ENCODE measurements around the gene ZNF687.

The ZNF687 gene, protein sequence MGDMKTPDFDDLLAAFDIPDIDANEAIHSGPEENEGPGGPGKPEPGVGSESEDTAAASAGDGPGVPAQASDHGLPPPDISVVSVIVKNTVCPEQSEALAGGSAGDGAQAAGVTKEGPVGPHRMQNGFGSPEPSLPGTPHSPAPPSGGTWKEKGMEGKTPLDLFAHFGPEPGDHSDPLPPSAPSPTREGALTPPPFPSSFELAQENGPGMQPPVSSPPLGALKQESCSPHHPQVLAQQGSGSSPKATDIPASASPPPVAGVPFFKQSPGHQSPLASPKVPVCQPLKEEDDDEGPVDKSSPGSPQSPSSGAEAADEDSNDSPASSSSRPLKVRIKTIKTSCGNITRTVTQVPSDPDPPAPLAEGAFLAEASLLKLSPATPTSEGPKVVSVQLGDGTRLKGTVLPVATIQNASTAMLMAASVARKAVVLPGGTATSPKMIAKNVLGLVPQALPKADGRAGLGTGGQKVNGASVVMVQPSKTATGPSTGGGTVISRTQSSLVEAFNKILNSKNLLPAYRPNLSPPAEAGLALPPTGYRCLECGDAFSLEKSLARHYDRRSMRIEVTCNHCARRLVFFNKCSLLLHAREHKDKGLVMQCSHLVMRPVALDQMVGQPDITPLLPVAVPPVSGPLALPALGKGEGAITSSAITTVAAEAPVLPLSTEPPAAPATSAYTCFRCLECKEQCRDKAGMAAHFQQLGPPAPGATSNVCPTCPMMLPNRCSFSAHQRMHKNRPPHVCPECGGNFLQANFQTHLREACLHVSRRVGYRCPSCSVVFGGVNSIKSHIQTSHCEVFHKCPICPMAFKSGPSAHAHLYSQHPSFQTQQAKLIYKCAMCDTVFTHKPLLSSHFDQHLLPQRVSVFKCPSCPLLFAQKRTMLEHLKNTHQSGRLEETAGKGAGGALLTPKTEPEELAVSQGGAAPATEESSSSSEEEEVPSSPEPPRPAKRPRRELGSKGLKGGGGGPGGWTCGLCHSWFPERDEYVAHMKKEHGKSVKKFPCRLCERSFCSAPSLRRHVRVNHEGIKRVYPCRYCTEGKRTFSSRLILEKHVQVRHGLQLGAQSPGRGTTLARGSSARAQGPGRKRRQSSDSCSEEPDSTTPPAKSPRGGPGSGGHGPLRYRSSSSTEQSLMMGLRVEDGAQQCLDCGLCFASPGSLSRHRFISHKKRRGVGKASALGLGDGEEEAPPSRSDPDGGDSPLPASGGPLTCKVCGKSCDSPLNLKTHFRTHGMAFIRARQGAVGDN

DNA sequence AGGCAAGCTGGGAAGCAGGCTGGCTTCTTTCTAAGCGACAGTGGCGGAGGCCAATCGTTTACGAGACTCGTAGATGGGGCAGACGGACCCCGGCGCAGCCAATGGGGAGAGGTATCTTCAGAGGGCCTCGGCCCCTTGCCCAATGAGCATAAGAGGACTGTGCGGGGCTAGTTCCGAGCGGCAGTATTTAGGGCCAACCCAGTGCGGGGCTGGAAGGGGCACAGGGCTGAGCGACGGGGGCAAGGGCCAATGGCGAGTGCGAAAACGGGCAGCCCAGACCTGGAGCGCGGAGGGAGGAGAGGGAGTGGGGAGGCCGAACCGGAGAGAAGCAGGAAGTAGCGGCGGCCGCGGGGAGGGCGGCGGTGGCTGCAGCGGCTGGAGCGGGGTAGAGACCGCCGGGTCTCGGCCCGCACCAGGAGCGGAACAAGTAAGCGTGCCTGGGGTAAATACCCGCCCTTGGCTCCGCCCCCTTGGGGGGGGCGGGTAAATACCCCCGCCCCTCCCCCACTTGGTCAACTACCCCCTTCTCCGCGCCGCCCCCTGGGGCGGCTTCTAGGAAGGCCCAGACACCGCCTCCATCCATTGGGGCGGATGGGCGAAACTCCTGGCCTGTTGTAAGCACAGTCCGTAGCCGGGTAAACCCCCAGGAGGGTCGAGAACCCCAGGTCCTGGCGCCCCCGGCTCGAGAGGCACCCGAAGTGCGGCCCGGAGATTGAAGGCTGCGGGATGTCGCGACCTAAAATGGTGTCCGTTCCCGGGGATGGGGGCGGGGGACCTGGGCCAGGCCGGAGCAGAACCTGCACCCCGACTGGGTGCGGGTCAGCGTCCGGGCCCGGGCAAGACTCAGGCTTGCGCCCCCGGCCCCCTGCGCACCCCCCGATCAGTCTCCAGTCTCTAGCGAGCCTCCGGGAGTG is at the start of gene ZNF687:
Gene ZNF687, plus strand, starts transcription at position 331 of the 914 bp plus-strand sequence. CDS start 3,993 bp downstream, outside the sequence.
- Histone ChIP-seq H3K36me3 (ENCODE audit: control insufficient read depth, insufficient read depth, low read length) (peaks cover 3% of the 10 kb centered on the region), H3K27ac (ENCODE audit: low read depth, low read length) (peak within 1 kb of the TSS; percentile 100), H3K27me3 (ENCODE audit: control insufficient read depth, insufficient read depth, low read length) (no peaks in the 10 kb centered on the region), H3K9ac (ENCODE audit: low read length) (peak within 1 kb of the TSS; percentile 95), H3K4me3 (ENCODE audit: low read length) (peak within 1 kb of the TSS; percentile 88), H3K4me1 (ENCODE audit: control insufficient read depth, insufficient read depth, low read length) (no peaks in the 10 kb centered on the region)

- H3K4me1 ChIP-seq (ENCODE audit: control insufficient read depth, insufficient read depth, low read length), result no peaks in the 10 kb centered on the region
- peaks cover 65% of the 10 kb centered on the region for H3K36me3 ChIP-seq (ENCODE audit: control insufficient read depth, insufficient read depth, low read length)
- no peak overlapping the region for H3K9ac ChIP-seq (ENCODE audit: low read length)
- no peak overlapping the region for H3K4me3 ChIP-seq (ENCODE audit: low read length)
- no peaks in the 10 kb centered on the region for H3K27me3 ChIP-seq (ENCODE audit: control insufficient read depth, insufficient read depth, low read length)
- H3K27ac ChIP-seq (ENCODE audit: low read depth, low read length), result no peak overlapping the region
Observed at GRCh38 chr1:151235235-151235634, 46.9 kb upstream of the ZNF687 start.

GRCh38 chr1:151237678-151238466 is 44.2 kb upstream of the ZNF687 start:
- Histone ChIP-seq H3K27me3 (ENCODE audit: control insufficient read depth, insufficient read depth, low read length) (no peaks in the 10 kb centered on the region), H3K36me3 (ENCODE audit: control insufficient read depth, insufficient read depth, low read length) (peaks cover 57% of the 10 kb centered on the region), H3K27ac (ENCODE audit: low read depth, low read length) (no peak overlapping the region)

DNA sequence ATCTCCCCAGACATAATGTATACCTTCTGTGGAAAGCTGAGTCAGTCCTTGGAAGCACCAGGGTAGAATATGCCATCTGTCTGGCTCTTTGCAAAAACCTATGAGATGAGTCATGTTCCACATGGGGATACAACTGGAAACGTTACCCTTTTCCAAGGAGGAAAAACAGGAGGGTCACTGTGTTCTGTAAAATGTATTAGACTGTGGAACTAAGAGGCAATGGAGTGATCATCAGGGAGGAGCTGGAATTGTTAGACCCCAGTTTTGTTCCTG is 43.7 kb upstream of the ZNF687 start:
- Histone ChIP-seq H3K27ac (ENCODE audit: low read depth, low read length) (no peak overlapping the region), H3K4me3 (ENCODE audit: low read length) (no peak overlapping the region), H3K4me1 (ENCODE audit: control insufficient read depth, insufficient read depth, low read length) (no peaks in the 10 kb centered on the region), H3K27me3 (ENCODE audit: control insufficient read depth, insufficient read depth, low read length) (no peaks in the 10 kb centered on the region), H3K36me3 (ENCODE audit: control insufficient read depth, insufficient read depth, low read length) (peaks cover 62% of the 10 kb centered on the region), H3K9ac (ENCODE audit: low read length) (no peak overlapping the region)

More at GRCh38 chr1:151237678-151238466, 44.2 kb upstream of the ZNF687 start:
- Histone ChIP-seq H3K4me1 (ENCODE audit: control insufficient read depth, insufficient read depth, low read length) (no peaks in the 10 kb centered on the region), H3K9ac (ENCODE audit: low read length) (no peak overlapping the region), H3K4me3 (ENCODE audit: low read length) (no peak overlapping the region)

DNA sequence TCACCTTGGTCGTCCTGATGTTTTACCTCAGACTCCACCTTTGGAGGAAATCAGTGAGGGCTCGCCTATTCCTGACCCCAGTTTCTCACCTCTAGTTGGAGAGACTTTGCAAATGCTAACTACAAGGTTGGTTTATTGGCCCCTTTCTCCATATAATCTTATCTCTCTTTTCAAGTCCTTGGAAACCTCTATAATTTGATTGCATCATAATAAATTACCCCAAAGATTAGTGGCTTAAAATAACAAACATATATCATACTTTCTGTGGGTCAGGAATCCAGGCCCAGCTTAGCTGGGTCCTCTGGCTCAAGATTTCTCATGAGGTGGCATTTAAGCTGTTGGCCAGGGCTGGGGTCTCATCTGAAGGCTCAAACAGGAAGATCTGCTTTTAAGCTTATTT is 39.7 kb upstream of the ZNF687 start:
- Histone ChIP-seq H3K4me3 (ENCODE audit: low read length) (no peak overlapping the region), H3K36me3 (ENCODE audit: control insufficient read depth, insufficient read depth, low read length) (peaks cover 56% of the 10 kb centered on the region), H3K27ac (ENCODE audit: low read depth, low read length) (peak overlapping the region; percentile 25), H3K4me1 (ENCODE audit: control insufficient read depth, insufficient read depth, low read length) (no peaks in the 10 kb centered on the region), H3K27me3 (ENCODE audit: control insufficient read depth, insufficient read depth, low read length) (no peaks in the 10 kb centered on the region), H3K9ac (ENCODE audit: low read length) (no peak overlapping the region)

- Histone ChIP-seq H3K27ac (ENCODE audit: low read depth, low read length) (no peak overlapping the region), H3K36me3 (ENCODE audit: control insufficient read depth, insufficient read depth, low read length) (peaks cover 49% of the 10 kb centered on the region), H3K4me3 (ENCODE audit: low read length) (no peak overlapping the region), H3K4me1 (ENCODE audit: control insufficient read depth, insufficient read depth, low read length) (no peaks in the 10 kb centered on the region), H3K27me3 (ENCODE audit: control insufficient read depth, insufficient read depth, low read length) (no peaks in the 10 kb centered on the region), H3K9ac (ENCODE audit: low read length) (no peak overlapping the region)
Observed at GRCh38 chr1:151243683-151244216, 38.3 kb upstream of the ZNF687 start.

DNA sequence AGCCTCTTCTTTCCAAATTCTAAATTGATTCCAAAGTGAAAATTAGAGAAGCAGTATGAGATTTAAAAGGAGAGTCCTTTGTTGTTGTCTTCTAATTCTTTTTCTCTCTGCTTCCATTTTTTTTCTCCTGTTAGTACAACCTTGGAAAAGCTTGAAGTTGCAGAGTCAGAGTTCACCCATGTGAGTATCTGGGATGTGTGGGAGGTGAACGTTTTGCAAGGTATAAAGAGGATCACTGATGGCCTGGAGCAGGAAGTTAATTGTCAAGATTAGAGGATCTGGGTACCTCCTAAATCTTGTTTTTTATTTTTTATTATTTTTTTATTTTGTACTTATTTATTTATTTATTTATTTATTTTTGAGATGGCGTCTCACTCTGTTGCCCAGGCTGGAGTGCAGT is 35.3 kb upstream of the ZNF687 start:
- H3K4me3 ChIP-seq (ENCODE audit: low read length), result no peak overlapping the region
- H3K9ac ChIP-seq (ENCODE audit: low read length), result no peak overlapping the region
- H3K36me3 ChIP-seq (ENCODE audit: control insufficient read depth, insufficient read depth, low read length), result peaks cover 34% of the 10 kb centered on the region
- H3K4me1 ChIP-seq (ENCODE audit: control insufficient read depth, insufficient read depth, low read length), result no peaks in the 10 kb centered on the region
- H3K27ac ChIP-seq (ENCODE audit: low read depth, low read length), result no peak overlapping the region
- no peaks in the 10 kb centered on the region for H3K27me3 ChIP-seq (ENCODE audit: control insufficient read depth, insufficient read depth, low read length)

GRCh38 chr1:151251656-151252470 is 30.2 kb upstream of the ZNF687 start:
- no peak overlapping the region for H3K27ac ChIP-seq (ENCODE audit: low read depth, low read length)
- H3K9ac ChIP-seq (ENCODE audit: low read length), result no peak overlapping the region
- peaks cover 5% of the 10 kb centered on the region for H3K36me3 ChIP-seq (ENCODE audit: control insufficient read depth, insufficient read depth, low read length)
- no peaks in the 10 kb centered on the region for H3K27me3 ChIP-seq (ENCODE audit: control insufficient read depth, insufficient read depth, low read length)
- peaks cover 4% of the 10 kb centered on the region for H3K4me1 ChIP-seq (ENCODE audit: control insufficient read depth, insufficient read depth, low read length)
- no peak overlapping the region for H3K4me3 ChIP-seq (ENCODE audit: low read length)

- Histone ChIP-seq H3K36me3 (ENCODE audit: control insufficient read depth, insufficient read depth, low read length) (no peaks in the 10 kb centered on the region), H3K4me1 (ENCODE audit: control insufficient read depth, insufficient read depth, low read length) (peaks cover 4% of the 10 kb centered on the region), H3K27me3 (ENCODE audit: control insufficient read depth, insufficient read depth, low read length) (no peaks in the 10 kb centered on the region), H3K4me3 (ENCODE audit: low read length) (peak within 1 kb of the TSS; percentile 82), H3K27ac (ENCODE audit: low read depth, low read length) (peak within 1 kb of the TSS; percentile 80), H3K9ac (ENCODE audit: low read length) (peak within 1 kb of the TSS; percentile 80)
Observed at GRCh38 chr1:151254217-151255213, 27.6 kb upstream of the ZNF687 start, which contains the start of gene PSMD4. Gene PSMD4, plus strand, starts transcription at chr1:151254734. Its CDS starts 49 bp downstream, at chr1:151254783.

Data from rectal smooth muscle tissue (tissue), 1 donor.